Skeletal muscle tissue (tissue), 4 donors: Measurements from ENCODE around the gene ENAH. TPM values are rescaled to one million over a fixed set of nuclear protein-coding genes. Genes with fewer than 3 reads are reported as not detected.

Experiments used
- H3K27ac ChIP-seq: one replicate; pipeline ENCODE4 v1.7.0; 2013; ENCODE audit warnings: mild to moderate bottlenecking, low read depth, low read length, inconsistent platforms
- H3K27me3 ChIP-seq, 3 donors: one replicate each; pipeline ENCODE4 v1.7.0; 2013; ENCODE audit warnings: low read length in 3 of 3; ENCODE audit not compliant: control insufficient read depth in 3 of 3, insufficient read depth in 3 of 3
- H3K36me3 ChIP-seq, 3 donors: one replicate each; pipeline ENCODE4 v1.7.0; 2013; ENCODE audit warnings: low read length in 3 of 3; ENCODE audit not compliant: control insufficient read depth in 3 of 3, insufficient read depth in 3 of 3
- H3K4me1 ChIP-seq, 3 donors: one replicate each; pipeline ENCODE4 v1.7.0; 2013; ENCODE audit warnings: low read length in 3 of 3, mild to moderate bottlenecking in 3 of 3; ENCODE audit not compliant: control insufficient read depth in 3 of 3, insufficient read depth in 3 of 3
- H3K4me3 ChIP-seq, 3 donors: one replicate each; pipeline ENCODE4 v1.7.0; 2013; ENCODE audit warnings: low read length in 3 of 3
- H3K9ac ChIP-seq, 3 donors: one replicate each; pipeline ENCODE4 v1.7.0; 2013; ENCODE audit warnings: low read length in 3 of 3, mild to moderate bottlenecking in 3 of 3, moderate library complexity in 2 of 3, low read depth in 1 of 3
- H3K9me3 ChIP-seq, 3 donors: one replicate each; pipeline ENCODE4 v1.7.0; 2013; ENCODE audit warnings: low read length in 3 of 3; ENCODE audit not compliant: control insufficient read depth in 3 of 3
- total RNA-seq: library from RNA; depleted of rRNA; stranded (reverse); fragments of >200 nt; gene quantifications from one replicate; pipeline ENCODE4 v1.2.3, GENCODE V29; 2014
- donor health status: Osteomylitis.

The ENAH gene
- total RNA-seq, 1 donor from 2014 or later: 38.6 TPM

DNA sequence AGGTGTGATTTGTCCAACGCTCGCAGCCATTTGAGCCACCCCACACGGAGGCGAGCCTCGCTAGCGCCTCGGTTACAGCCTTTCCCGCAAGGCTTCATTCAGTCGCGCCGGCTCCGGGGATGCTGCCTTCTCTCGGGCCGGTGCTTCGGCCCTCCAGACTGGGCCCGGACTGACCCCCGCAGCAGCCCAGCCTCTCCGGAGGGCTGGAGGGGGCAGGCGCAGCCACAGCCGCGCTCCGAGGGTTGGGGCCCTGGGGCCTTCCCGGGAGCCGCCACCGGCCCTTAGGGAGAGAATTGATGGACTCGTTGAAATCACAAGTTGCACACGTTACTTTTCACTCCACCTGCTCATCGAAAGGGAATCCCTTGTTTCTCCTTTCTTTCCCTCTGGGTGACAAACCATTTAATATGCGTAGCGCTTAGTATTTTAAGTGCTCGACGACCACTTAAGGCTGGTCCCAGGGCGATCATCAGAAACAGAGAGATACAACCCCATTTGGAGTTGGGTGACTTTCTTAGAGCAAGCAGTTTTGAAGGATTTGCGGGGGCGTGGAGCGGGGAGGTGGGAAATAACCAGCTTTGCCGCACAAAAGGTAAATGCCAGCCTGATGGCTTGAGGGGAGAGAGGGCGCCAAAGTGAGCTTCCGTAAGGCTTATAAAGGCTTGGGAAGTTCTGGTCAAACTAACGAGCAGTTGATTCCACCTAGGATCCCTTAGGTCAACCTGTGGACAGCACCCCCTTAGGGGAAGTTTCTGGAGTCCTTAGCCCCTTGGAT is 24.6 kb upstream of the ENAH start:
- H3K4me1 ChIP-seq: no peaks in the 10 kb centered on the region
- no peaks in the 10 kb centered on the region for H3K27me3 ChIP-seq
- H3K4me3 ChIP-seq: no peak overlapping the region
- H3K27ac ChIP-seq: no peak overlapping the region
- no peak overlapping the region for H3K9ac ChIP-seq
- no peaks in the 10 kb centered on the region for H3K36me3 ChIP-seq
- H3K9me3 ChIP-seq: no peaks in the 10 kb centered on the region

DNA sequence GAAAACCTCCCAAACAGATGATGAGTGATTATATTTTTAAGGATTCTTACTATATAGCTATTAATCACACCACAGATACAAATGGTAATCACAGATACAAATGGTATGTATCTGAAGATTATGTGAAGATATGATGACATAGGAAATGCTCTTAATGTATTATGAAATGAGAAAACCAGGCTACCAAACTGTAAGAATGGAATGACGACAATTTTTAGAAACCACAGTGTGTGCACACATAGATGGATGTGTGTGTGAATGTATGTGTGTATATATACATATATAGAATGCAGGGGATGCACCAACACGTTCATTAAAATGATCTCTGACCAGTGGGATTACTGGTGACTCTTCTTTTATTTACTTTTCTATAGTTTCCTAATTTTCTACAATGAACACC is 21.5 kb upstream of the ENAH start:
- Histone ChIP-seq H3K36me3 (no peaks in the 10 kb centered on the region), H3K27ac (no peak overlapping the region), H3K27me3 (no peaks in the 10 kb centered on the region), H3K9me3 (no peaks in the 10 kb centered on the region), H3K9ac (no peak overlapping the region), H3K4me3 (no peak overlapping the region), H3K4me1 (no peaks in the 10 kb centered on the region)

DNA sequence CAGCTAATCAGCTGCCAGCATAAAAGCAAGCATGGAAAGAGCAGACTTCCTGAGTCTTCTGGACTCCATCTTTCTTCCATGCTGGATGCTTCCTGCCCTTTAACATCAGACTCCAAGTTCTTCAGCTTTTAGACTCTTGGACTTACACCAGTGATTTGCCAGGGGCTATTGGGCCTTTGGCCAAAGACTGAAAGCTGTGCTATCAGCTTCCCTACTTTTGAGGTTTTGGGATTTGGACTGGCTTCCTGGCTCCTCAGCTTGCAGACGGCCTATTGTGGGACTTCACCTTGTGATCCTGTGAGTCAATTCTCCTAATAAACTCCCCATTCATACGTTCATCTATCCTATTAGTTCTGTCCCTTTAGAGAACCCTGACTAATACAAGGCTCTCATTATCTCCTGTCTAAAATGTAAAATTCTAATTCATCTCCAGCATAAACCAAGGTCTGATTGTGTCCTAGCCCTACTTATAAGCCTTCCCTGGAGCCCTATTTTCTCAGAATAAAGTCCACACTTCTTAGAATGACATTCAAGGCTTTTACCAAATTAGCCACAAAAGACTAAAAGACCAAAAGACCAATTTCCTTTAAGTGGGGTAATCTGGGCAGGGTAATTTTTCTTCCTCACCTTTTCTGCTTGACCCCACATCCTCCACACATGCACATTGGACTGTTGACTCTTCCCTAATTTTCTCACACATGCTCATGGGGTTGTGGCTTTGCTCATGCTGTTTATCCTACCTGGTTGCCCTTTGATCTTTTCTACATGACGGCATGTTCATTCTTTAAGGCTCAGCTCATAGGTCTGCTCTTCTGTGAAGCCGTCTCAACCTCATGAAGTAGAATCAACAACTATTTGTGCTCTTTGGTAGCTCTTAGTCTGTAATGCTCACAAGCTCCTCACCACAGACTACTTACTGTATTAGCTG is 18.1 kb upstream of the ENAH start:
- H3K4me3 ChIP-seq: no peak overlapping the region
- H3K27me3 ChIP-seq: no peaks in the 10 kb centered on the region
- no peak overlapping the region for H3K9ac ChIP-seq
- H3K4me1 ChIP-seq: peaks cover 0 to 2% (median 0%) of the 10 kb centered on the region in 3 donors
- H3K27ac ChIP-seq: no peak overlapping the region
- H3K9me3 ChIP-seq: no peaks in the 10 kb centered on the region
- no peaks in the 10 kb centered on the region for H3K36me3 ChIP-seq

GRCh38 chr1:225670356-225670755 is 17.4 kb upstream of the ENAH start:
- H3K9me3 ChIP-seq: no peaks in the 10 kb centered on the region
- peaks cover 0 to 3% (median 0%) of the 10 kb centered on the region in 3 donors for H3K4me1 ChIP-seq
- no peaks in the 10 kb centered on the region for H3K36me3 ChIP-seq
- no peak overlapping the region for H3K9ac ChIP-seq
- no peaks in the 10 kb centered on the region for H3K27me3 ChIP-seq
- no peak overlapping the region for H3K4me3 ChIP-seq
- H3K27ac ChIP-seq: no peak overlapping the region

- no peaks in the 10 kb centered on the region for H3K9me3 ChIP-seq
- H3K4me1 ChIP-seq: peaks cover 0 to 7% (median 0%) of the 10 kb centered on the region in 3 donors
- no peak overlapping the region for H3K4me3 ChIP-seq
- H3K9ac ChIP-seq: no peak overlapping the region
- no peak overlapping the region for H3K27ac ChIP-seq
- no peaks in the 10 kb centered on the region for H3K27me3 ChIP-seq
- no peaks in the 10 kb centered on the region for H3K36me3 ChIP-seq
Measured at GRCh38 chr1:225668222-225668621, 15.3 kb upstream of the ENAH start.

- Histone ChIP-seq H3K27me3 (no peaks in the 10 kb centered on the region), H3K4me1 (peaks cover 0 to 7% (median 0%) of the 10 kb centered on the region in 3 donors), H3K9me3 (no peaks in the 10 kb centered on the region), H3K27ac (no peak overlapping the region), H3K4me3 (no peak overlapping the region), H3K36me3 (no peaks in the 10 kb centered on the region), H3K9ac (no peak overlapping the region)
Measured at GRCh38 chr1:225667362-225667761, 14.4 kb upstream of the ENAH start.

DNA sequence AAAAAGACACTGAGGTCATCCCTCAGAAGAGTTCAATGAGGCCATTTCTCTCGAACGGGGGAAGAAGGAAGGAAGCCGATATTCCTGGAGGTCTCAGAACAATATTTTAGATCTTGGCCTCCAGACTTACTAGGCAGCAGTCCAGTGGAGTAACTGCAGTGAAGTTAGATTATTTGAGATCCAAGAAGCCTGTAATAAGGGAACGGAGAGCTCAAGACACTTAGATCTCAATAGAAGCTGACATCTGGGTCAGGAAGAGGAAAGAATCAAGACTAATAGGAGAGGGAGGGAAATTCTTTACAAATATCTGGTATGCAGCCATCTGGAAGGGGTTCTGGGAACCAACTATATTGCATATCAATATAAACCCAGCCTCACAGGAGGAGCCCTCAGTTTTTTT is 13.6 kb upstream of the ENAH start:
- H3K27ac ChIP-seq: no peak overlapping the region

GRCh38 chr1:225664762-225665161 is 11.8 kb upstream of the ENAH start:
- Histone ChIP-seq H3K9ac (no peak overlapping the region), H3K27ac (no peak overlapping the region), H3K4me3 (no peak overlapping the region), H3K4me1 (peaks cover 0 to 7% (median 0%) of the 10 kb centered on the region in 3 donors), H3K27me3 (no peaks in the 10 kb centered on the region), H3K36me3 (no peaks in the 10 kb centered on the region), H3K9me3 (no peaks in the 10 kb centered on the region)

More for the DNA sequence above, 13.6 kb upstream of the ENAH start:
- H3K4me3 ChIP-seq: no peak overlapping the region
- H3K36me3 ChIP-seq: no peaks in the 10 kb centered on the region
- H3K9ac ChIP-seq: no peak overlapping the region
- H3K27me3 ChIP-seq: no peaks in the 10 kb centered on the region
- H3K9me3 ChIP-seq: no peaks in the 10 kb centered on the region
- H3K4me1 ChIP-seq: peaks cover 0 to 7% (median 0%) of the 10 kb centered on the region in 3 donors

DNA sequence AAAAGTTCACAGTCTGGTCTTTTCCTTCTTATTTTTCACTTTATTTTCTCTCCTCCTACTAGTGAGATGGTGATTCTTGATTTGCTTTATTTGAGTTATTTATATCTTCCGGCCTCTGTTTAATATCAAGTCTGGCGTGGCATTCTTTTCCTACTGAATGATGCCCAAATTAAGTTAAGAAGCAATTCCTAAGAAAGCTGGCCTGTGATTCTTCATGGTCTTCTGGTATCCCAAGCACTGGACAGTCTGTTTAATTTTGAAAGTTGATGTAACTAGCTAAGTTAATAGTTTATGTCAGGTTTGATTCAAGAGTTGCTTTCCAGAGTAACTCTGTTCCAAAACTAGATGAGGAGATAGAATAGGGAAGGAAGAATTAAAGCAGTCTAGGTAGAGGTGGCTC is 9.2 kb upstream of the ENAH start:
- no peak overlapping the region for H3K27ac ChIP-seq
- no peaks in the 10 kb centered on the region for H3K36me3 ChIP-seq
- H3K27me3 ChIP-seq: no peaks in the 10 kb centered on the region
- H3K9me3 ChIP-seq: no peaks in the 10 kb centered on the region
- H3K4me1 ChIP-seq: peaks cover 4 to 10% (median 4%) of the 10 kb centered on the region in 3 donors
- no peak overlapping the region for H3K4me3 ChIP-seq
- no peak overlapping the region for H3K9ac ChIP-seq

DNA sequence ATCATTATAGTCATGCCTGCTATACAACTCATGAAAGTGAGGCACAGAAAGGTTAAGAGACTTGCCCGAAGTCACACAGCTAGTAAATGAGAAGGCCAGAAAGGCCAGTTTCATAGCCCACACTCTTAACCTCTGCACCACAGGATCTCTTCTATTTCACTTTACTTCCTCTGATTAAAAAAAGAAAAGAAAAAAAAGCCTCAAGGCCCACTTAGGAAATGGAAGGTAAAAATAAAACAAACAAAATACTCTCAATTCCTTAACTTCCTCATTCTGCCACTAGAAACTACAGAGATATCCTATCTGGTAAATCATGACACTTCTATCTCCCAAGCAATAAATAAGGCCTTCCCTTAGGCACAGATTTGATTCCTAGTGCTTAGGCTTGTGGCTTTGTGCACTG is 7.6 kb upstream of the ENAH start:
- Histone ChIP-seq H3K4me1 (peaks cover 8 to 13% (median 10%) of the 10 kb centered on the region in 3 donors), H3K36me3 (no peaks in the 10 kb centered on the region), H3K27ac (no peak overlapping the region), H3K9me3 (no peaks in the 10 kb centered on the region), H3K27me3 (no peaks in the 10 kb centered on the region), H3K4me3 (no peak overlapping the region), H3K9ac (no peak overlapping the region)
